SK-N-SH (cell line): ENCODE results near the gene NFIX.

ENCODE experiments used
- CTCF ChIP-seq: fragments of 200-600 bp; sonication (generic); IDR thresholded peaks from 2 replicates; pipeline ENCODE4 v1.6.1; 2017; ENCODE audit warnings: antibody characterized with exemption, mild to moderate bottlenecking, moderate library complexity
- EP300 ChIP-seq, 2 experiments: IDR thresholded peaks; 2 replicates each; pipeline versions ENCODE4 v1.4.0 to v1.6.1; 2012; ENCODE audit warnings: borderline replicate concordance in 1 of 2, low read depth in 1 of 2, low read length in 1 of 2
- EZH2phosphoT487 ChIP-seq: fragments of 200-600 bp; sonication (generic); IDR thresholded peaks from 2 replicates; pipeline ENCODE4 v1.6.1; 2017; ENCODE audit warnings: low read depth, mixed run types, mild to moderate bottlenecking, antibody characterized with exemption, moderate library complexity, borderline replicate concordance
- GABPA ChIP-seq: IDR thresholded peaks from 2 replicates; pipeline ENCODE4 v1.4.0; 2012; ENCODE audit warnings: low read depth, mild to moderate bottlenecking
- MAX ChIP-seq: IDR thresholded peaks from 2 replicates; pipeline ENCODE4 v1.4.0; 2012; ENCODE audit warnings: low read depth
- REST ChIP-seq: IDR thresholded peaks from 2 replicates; pipeline ENCODE4 v1.6.1; 2012; ENCODE audit warnings: mild to moderate bottlenecking, low read depth, low read length, moderate library complexity
- TF ChIP-seq, protein P1 (sequence below): fragments of 150-350 bp; IDR thresholded peaks from 2 replicates; pipeline ENCODE4 v1.6.1; 2017; ENCODE audit warnings: antibody characterized with exemption, low read length, low read depth, borderline replicate concordance

DNA sequence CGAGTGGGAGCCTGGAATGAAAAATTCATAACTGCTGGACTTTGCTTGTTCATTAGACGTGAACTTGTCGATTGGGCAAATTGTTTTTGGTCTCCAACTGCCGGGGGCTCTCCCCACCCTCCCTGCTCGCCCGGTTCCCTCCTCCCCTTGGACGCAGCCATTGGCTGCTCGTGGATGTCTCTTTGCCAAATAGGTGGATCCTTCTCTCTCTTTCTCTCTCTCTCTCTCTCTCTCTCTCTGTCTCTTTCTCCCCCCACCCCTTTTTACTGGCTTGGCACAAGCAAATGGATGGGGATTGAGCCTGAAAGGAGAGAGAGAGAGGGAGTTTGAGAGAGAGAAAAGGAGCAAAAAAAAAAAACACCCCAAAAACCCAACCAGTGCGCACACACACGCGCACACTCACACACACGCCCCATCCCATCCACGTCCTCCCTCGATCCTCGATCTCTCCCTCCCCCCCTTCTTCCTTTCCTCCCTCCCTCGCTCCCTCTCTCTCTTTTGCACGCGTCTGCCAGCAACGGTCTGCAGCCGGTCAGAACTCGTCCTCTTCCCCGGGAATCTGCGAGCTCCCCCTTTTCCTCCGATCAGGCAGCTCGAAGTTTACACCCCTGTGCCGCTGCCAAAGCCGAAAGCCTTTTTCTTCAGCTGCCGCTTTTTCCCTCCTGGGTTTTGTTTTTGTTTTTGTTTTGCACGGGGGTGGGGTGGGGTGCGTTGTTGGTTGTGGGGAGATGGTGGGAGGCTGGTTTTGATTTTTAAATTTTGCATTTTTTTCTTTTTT, 27.8 kb downstream of the NFIX start:
- TF ChIP-seq REST = peak; percentile 41; the same call in 1 of the 2 replicates
- TF ChIP-seq, protein P1, sequence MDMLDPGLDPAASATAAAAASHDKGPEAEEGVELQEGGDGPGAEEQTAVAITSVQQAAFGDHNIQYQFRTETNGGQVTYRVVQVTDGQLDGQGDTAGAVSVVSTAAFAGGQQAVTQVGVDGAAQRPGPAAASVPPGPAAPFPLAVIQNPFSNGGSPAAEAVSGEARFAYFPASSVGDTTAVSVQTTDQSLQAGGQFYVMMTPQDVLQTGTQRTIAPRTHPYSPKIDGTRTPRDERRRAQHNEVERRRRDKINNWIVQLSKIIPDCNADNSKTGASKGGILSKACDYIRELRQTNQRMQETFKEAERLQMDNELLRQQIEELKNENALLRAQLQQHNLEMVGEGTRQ = no peak
- no peak for TF ChIP-seq EZH2phosphoT487
- peak in 1 of 2 experiments; percentile 22; a peak in 2 of 4 replicates for TF ChIP-seq EP300 (IDR thresholded peaks at IDR 0.05; ENCODE audit: borderline replicate concordance in 1 of 2, low read depth in 1 of 2, low read length in 1 of 2)
- peak; percentile 19; the same call in 1 of the 2 replicates for TF ChIP-seq CTCF
- TF ChIP-seq MAX = peak; percentile 99
- TF ChIP-seq GABPA = no peak
